GM12872 (cell line): ENCODE data around the gene EWSR1.

ENCODE experiments used
- CTCF ChIP-seq: IDR thresholded peaks from 3 replicates; pipeline ENCODE4 v1.5.1; 2011; ENCODE audit warnings: low read depth, mild to moderate bottlenecking, low read length, moderate library complexity; ENCODE audit not compliant: insufficient read depth

The EWSR1 gene

GRCh38 chr22:29300807-29301601, 32.9 kb downstream of the EWSR1 start:
- TF ChIP-seq CTCF, result no peak

GRCh38 chr22:29301716-29302401, 33.8 kb downstream of the EWSR1 start:
- no peak for TF ChIP-seq CTCF

GRCh38 chr22:29302402-29302680, 34.3 kb downstream of the EWSR1 start:
- TF ChIP-seq CTCF, result no peak

- TF ChIP-seq CTCF, result no peak
Observed at GRCh38 chr22:29302681-29303465, 34.8 kb downstream of the EWSR1 start.

GRCh38 chr22:29305836-29306174, 37.7 kb downstream of the EWSR1 start:
- TF ChIP-seq CTCF, result no peak

GRCh38 chr22:29306175-29306834, 38.2 kb downstream of the EWSR1 start, which contains the start of gene GAS2L1:
Gene GAS2L1 (plus strand): TSS chr22:29306650. CDS start chr22:29308106, 1,456 bp downstream.
- TF ChIP-seq CTCF, result peak; percentile 34; the same call in 1 of the 3 replicates
